PC-9 (cell line): ENCODE results near the gene MAP3K19. TPM values are rescaled to one million over a fixed set of nuclear protein-coding genes. Genes with fewer than 3 reads are reported as not detected.

ENCODE experiments used
- BruUV-seq: library from RNA; stranded (reverse); fragments of 400-500 nt; replicated peaks from 2 replicates; lab custom pipeline; 2021; lab: Mats Ljungman, UMichigan
- CTCF ChIA-PET: fragments of 300-600 bp; sonication (Branson Sonifier 250); formaldehyde crosslinking; loops from one replicate; lab custom pipeline; 2022; ENCODE audit warnings: antibody characterized with exemption; lab: Charles Lee
- POLR2A ChIA-PET: fragments of 300-600 bp; sonication (Branson Sonifier 250); formaldehyde crosslinking; loops from one replicate; lab custom pipeline; 2022; ENCODE audit warnings: antibody characterized with exemption; ENCODE audit not compliant: unreplicated experiment; lab: Charles Lee
- DNase-seq, 2 experiments: peaks; one replicate each; pipeline versions ENCODE4 v3.0.0 to v3.0.0-alpha.2; 2015 to 2022; ENCODE audit warnings: mixed read lengths in 1 of 2
- H2AFZ ChIP-seq: fragments of 200-600 bp; sonication (generic); 2 replicates; pipeline ENCODE4 v1.8.1; 2017; ENCODE audit warnings: antibody characterized with exemption
- H3F3A ChIP-seq: fragments of 200-600 bp; sonication (generic); 2 replicates; pipeline ENCODE4 v1.8.1; 2017; ENCODE audit warnings: antibody characterized with exemption, mild to moderate bottlenecking, low read depth; ENCODE audit not compliant: insufficient read depth
- H3K27ac ChIP-seq: fragments of 200-600 bp; sonication (generic); 2 replicates; pipeline ENCODE4 v1.6.1; 2016; ENCODE audit warnings: mixed run types
- H3K27me3 ChIP-seq: fragments of 200-600 bp; sonication (generic); 2 replicates; pipeline ENCODE4 v1.6.1; 2016; ENCODE audit warnings: low read depth, mixed run types; ENCODE audit not compliant: insufficient read depth
- H3K36me3 ChIP-seq: fragments of 200-600 bp; sonication (generic); 2 replicates; pipeline ENCODE4 v1.6.1; 2016; ENCODE audit warnings: low read depth, mixed run types
- H3K4me1 ChIP-seq: fragments of 200-600 bp; sonication (generic); replicated peaks from 2 replicates; pipeline ENCODE4 v1.6.1; 2016; ENCODE audit warnings: mixed run types; ENCODE audit not compliant: insufficient read depth
- H3K4me2 ChIP-seq: fragments of 200-600 bp; sonication (generic); 2 replicates; pipeline ENCODE4 v1.6.1; 2017; ENCODE audit warnings: mixed run types
- H3K4me3 ChIP-seq: fragments of 200-600 bp; sonication (generic); 2 replicates; pipeline ENCODE4 v1.6.1; 2016; ENCODE audit warnings: mixed run types
- H3K79me2 ChIP-seq: fragments of 200-600 bp; sonication (generic); 2 replicates; pipeline ENCODE4 v1.6.1; 2017; ENCODE audit warnings: low read depth, mixed run types
- H3K9me2 ChIP-seq: fragments of 200-600 bp; sonication (generic); 2 replicates; pipeline ENCODE4 v1.8.1; 2017; ENCODE audit warnings: mild to moderate bottlenecking; ENCODE audit not compliant: insufficient read depth
- H3K9me3 ChIP-seq: fragments of 200-600 bp; sonication (generic); 2 replicates; pipeline ENCODE4 v1.8.1; 2016; ENCODE audit warnings: low read depth; ENCODE audit not compliant: insufficient read depth
- H4K20me1 ChIP-seq: fragments of 200-600 bp; sonication (generic); 2 replicates; pipeline ENCODE4 v1.8.1; 2017; ENCODE audit not compliant: insufficient read depth
- EZH2 ChIP-seq: fragments of 200-600 bp; sonication (generic); IDR thresholded peaks from 2 replicates; pipeline ENCODE4 v1.8.0; 2017; ENCODE audit warnings: antibody characterized with exemption, low read depth
- intact Hi-C: fragments of 100-400 bp; cut with micrococcal nuclease; formaldehyde crosslinking; loops from one replicate; pipeline ENCODE4 v1.10.0; 2022; ENCODE audit not compliant: unreplicated experiment
- total RNA-seq: library from RNA; stranded (reverse); gene quantifications from 2 replicates; pipeline ENCODE4 v1.2.3, GENCODE V29; 2021
- TF ChIP-seq, protein P1 (sequence below): fragments of 200-600 bp; sonication (generic); conservative IDR thresholded peaks from 2 replicates; pipeline ENCODE4 v1.6.1; 2017; ENCODE audit warnings: mixed run types, antibody characterized with exemption, mild to moderate bottlenecking, moderate library complexity

The MAP3K19 gene
- total RNA-seq, 1 experiment from 2014 or later, result not detected

DNA sequence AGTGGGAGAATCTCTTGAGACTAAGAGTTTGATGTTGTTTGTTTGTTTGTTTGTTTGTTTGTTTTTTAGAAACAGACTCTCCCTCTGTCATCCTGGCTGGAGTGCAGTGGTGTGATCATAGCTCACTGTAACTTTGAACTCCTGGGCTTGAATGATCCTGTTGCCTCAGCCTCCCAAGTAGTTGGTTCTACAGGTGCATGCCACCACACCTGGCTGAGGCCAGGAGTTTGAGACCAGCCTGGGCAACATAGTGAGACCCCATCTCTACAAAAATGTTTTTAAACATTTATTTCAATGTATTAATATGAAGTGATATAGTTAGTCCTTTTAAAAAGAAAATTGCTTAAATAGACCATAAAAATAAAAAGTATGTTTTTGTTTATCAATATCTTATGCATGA is 35.6 kb downstream of the MAP3K19 start:
- CTCF ChIA-PET, result no interaction called here
- H2AFZ ChIP-seq, result no peak overlapping the region

DNA sequence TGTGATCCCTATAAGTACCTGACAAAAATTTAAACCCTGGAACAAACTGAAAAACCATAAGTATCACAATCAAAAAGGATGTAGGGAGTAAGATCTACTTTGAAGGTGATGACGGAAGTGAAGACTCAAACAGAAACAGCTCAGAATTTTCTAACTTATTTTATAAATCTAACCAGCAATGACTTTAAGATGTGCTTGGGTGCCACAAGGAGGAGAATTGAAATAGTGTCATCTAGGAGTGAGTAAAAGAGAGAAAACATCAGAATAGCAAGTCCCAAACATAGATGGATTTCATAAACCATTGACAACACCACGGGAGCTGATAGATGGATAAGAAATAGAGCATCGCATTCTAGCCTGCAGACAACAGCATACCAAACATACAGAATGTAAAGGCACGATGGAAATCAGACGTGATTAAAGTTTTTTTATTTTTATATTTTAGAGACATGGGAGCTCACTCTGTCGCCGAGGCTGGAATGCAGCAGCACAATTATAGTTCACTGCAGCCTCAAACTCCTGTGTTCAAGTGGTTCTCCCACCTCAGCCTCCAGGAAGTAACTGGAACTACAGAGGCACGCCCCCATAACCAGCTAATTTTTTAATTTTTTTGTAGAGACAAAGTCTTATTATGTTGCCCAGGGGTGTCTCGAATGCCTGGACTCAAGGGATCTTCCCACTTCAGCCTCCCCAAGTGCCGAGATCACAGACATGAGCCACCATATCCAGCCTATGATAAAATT is 36.9 kb downstream of the MAP3K19 start:
- POLR2A ChIA-PET, result no interaction called here
- DNase-seq, result no peak
- intact Hi-C loops, result no loop called here

More for the DNA sequence above, 35.6 kb downstream of the MAP3K19 start:
- Histone ChIP-seq H3K4me1 (no peaks in the 10 kb centered on the region), H3K36me3 (no peaks in the 10 kb centered on the region), H3F3A (no peaks in the 10 kb centered on the region), H3K9me2 (no peaks in the 10 kb centered on the region), H3K79me2 (no peaks in the 10 kb centered on the region), H3K27ac (no peak overlapping the region), H3K4me2 (no peak overlapping the region), H3K27me3 (no peaks in the 10 kb centered on the region), H3K4me3 (no peak overlapping the region), H3K9me3 (no peaks in the 10 kb centered on the region), H4K20me1 (no peaks in the 10 kb centered on the region)
- no TSS peak for BruUV-seq
- POLR2A ChIA-PET, result no interaction called here
- TF ChIP-seq, protein P1, sequence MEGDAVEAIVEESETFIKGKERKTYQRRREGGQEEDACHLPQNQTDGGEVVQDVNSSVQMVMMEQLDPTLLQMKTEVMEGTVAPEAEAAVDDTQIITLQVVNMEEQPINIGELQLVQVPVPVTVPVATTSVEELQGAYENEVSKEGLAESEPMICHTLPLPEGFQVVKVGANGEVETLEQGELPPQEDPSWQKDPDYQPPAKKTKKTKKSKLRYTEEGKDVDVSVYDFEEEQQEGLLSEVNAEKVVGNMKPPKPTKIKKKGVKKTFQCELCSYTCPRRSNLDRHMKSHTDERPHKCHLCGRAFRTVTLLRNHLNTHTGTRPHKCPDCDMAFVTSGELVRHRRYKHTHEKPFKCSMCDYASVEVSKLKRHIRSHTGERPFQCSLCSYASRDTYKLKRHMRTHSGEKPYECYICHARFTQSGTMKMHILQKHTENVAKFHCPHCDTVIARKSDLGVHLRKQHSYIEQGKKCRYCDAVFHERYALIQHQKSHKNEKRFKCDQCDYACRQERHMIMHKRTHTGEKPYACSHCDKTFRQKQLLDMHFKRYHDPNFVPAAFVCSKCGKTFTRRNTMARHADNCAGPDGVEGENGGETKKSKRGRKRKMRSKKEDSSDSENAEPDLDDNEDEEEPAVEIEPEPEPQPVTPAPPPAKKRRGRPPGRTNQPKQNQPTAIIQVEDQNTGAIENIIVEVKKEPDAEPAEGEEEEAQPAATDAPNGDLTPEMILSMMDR, result no peak
- DNase-seq, result no peak
- intact Hi-C loops, result no loop called here

DNA sequence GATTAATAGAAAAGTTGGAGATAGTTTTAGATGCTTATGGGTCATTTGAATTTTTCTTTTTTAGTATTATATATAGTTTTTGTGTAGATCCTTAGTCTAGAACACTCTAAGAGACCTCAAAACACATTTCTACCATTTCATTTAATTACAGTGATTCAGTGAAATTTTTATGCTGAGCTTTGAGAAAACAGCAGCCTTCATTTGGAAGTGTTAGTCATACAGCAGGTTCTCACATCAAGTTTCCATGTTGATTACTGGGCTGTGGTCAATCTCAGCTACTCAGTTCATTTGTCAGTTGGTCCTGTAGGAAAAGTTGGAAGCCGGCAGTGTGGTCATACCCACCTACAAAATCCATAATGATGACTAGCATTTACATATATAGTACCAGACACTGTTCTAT is 37.9 kb downstream of the MAP3K19 start:
- no TSS peak for BruUV-seq
- Histone ChIP-seq H3F3A (no peaks in the 10 kb centered on the region), H3K9me2 (no peaks in the 10 kb centered on the region), H3K79me2 (no peaks in the 10 kb centered on the region), H2AFZ (no peak overlapping the region), H3K27me3 (no peaks in the 10 kb centered on the region), H3K4me3 (no peak overlapping the region), H3K4me2 (no peak overlapping the region), H3K27ac (no peak overlapping the region), H3K9me3 (no peaks in the 10 kb centered on the region), H3K4me1 (no peaks in the 10 kb centered on the region), H3K36me3 (no peaks in the 10 kb centered on the region), H4K20me1 (no peaks in the 10 kb centered on the region)
- TF ChIP-seq, protein P1, result no peak
- TF ChIP-seq EZH2, result no peak
- intact Hi-C loops, result loop anchor here (10.0 kb wide), 1 partner anchor 235 kb away; no protein-coding TSS in a partner anchor
- POLR2A ChIA-PET, result no interaction called here
- no peak for DNase-seq
- CTCF ChIA-PET, result no interaction called here

More for the DNA sequence above, 36.9 kb downstream of the MAP3K19 start:
- Histone ChIP-seq H3K9me3 (no peaks in the 10 kb centered on the region), H3K79me2 (no peaks in the 10 kb centered on the region), H4K20me1 (no peaks in the 10 kb centered on the region), H3K36me3 (no peaks in the 10 kb centered on the region), H3K27ac (no peak overlapping the region), H3K4me3 (no peak overlapping the region), H3K9me2 (no peaks in the 10 kb centered on the region), H3K4me1 (no peaks in the 10 kb centered on the region), H3K4me2 (no peak overlapping the region), H3F3A (no peaks in the 10 kb centered on the region), H3K27me3 (no peaks in the 10 kb centered on the region), H2AFZ (no peak overlapping the region)
- CTCF ChIA-PET, result no interaction called here
- TF ChIP-seq EZH2, result no peak
- TF ChIP-seq, protein P1, result no peak
- BruUV-seq, result no TSS peak
